ENCODE measurements around the gene PTPRH.

The PTPRH gene

DNA sequence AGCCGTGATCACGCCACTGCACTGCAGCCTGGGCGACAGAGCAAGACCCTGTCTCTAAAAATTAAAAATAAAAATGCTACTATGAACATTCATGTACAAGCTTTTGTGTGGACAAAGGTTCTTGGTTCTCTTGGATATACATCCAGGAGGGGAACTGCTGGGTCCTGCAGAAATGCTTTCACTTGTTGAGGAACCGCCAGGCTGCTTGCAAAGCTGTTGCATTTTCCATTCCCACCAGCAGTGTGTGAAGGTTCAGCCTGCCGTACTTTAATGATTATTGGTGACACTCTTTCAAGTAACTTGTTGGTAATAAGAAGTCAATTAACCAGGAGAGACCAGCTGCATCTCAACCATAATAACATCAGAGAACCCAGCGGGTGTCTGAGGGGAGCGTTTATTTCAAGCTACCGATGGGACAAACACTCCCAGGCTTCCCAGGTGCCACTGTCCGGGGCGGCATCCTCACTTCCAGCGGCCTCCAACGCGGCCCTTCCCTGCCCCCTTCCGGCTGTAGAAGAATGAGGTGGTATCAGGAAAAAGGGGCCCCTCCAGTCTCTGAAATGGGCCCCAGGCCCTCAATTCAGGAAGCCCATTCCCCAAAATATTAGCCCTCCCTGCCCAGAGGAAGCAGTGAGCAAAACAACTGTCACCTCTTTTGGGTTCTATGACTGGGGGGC is 76.7 kb downstream of the PTPRH start:
- no peak for DNase-seq (ENCODE audit: low read depth in 2 of 2)

DNA sequence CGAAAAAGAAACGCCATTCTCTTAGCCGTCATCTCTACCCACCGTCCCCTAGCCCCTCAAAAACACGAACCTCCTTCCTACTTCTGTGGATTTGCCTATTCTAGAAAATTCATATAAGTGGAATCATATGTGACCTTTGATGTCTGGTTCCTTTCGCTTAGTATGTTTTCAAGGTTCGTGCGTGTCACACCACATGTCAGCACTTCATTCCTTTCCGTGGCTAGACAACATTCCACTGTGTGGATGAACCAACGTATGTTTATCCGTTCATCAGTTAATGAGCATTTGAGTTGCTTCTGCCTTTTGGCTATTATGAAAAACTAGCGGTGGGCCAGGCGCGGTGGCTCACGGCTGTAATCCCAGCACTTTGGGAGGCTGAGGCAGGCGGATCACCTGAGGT is 77.9 kb downstream of the PTPRH start:
- no peak for DNase-seq (ENCODE audit: low read depth in 2 of 2)
